Right atrium auricular region (tissue), 2 donors: Measurements from ENCODE around the gene EYA4. TPM values are rescaled to one million over a fixed set of nuclear protein-coding genes. Genes with fewer than 3 reads are reported as not detected.
"Not testable (repeated sequence)": the region's sequence is repeated elsewhere in the genome, so short reads cannot be mapped to it uniquely, and the experiment has no call there.

ENCODE experiments used
- DNase-seq: peaks from one replicate; pipeline ENCODE4 v3.0.0-alpha.2; 2019; ENCODE audit warnings: low spot score
- H3K27ac ChIP-seq, 2 donors: fragments of 200-600 bp; sonication (generic); 1 replicate in 1 of 2; 2 replicates in 1 of 2; pipeline ENCODE4 v1.5.1; 2016 to 2019
- H3K27me3 ChIP-seq, 2 donors: fragments of 200-600 bp; sonication (generic); one replicate each; pipeline versions ENCODE4 v1.5.1 to v1.6.0; 2017 to 2019
- H3K36me3 ChIP-seq: fragments of 200-600 bp; sonication (generic); one replicate; pipeline ENCODE4 v1.5.1; 2016
- H3K4me1 ChIP-seq, 2 donors: fragments of 200-600 bp; sonication (generic); one replicate each; pipeline versions ENCODE4 v1.5.1 to v1.6.0; 2017 to 2019
- H3K4me3 ChIP-seq, 2 donors: fragments of 200-600 bp; sonication (generic); 1 replicate in 1 of 2; 2 replicates in 1 of 2; pipeline ENCODE4 v1.5.1; 2017 to 2019; ENCODE audit warnings: mild to moderate bottlenecking in 1 of 2, moderate library complexity in 1 of 2
- H3K9me3 ChIP-seq, 2 donors: fragments of 200-600 bp; sonication (generic); one replicate each; pipeline ENCODE4 v1.5.1; 2019
- total RNA-seq, 2 donors: library from RNA; depleted of rRNA; stranded (reverse); fragments of >200 nt; gene quantifications; one replicate each; pipeline ENCODE4 v1.1.0, GENCODE V29; 2016
- TF ChIP-seq, protein P1 (sequence below), 2 donors: fragments of 200-600 bp; sonication (generic); IDR thresholded peaks; one replicate each; pipeline ENCODE4 v1.5.1; 2019; ENCODE audit warnings: antibody characterized with exemption in 2 of 2

The EYA4 gene
- total RNA-seq, 2 donors from 2014 or later: 16.2 to 24.2 TPM

DNA sequence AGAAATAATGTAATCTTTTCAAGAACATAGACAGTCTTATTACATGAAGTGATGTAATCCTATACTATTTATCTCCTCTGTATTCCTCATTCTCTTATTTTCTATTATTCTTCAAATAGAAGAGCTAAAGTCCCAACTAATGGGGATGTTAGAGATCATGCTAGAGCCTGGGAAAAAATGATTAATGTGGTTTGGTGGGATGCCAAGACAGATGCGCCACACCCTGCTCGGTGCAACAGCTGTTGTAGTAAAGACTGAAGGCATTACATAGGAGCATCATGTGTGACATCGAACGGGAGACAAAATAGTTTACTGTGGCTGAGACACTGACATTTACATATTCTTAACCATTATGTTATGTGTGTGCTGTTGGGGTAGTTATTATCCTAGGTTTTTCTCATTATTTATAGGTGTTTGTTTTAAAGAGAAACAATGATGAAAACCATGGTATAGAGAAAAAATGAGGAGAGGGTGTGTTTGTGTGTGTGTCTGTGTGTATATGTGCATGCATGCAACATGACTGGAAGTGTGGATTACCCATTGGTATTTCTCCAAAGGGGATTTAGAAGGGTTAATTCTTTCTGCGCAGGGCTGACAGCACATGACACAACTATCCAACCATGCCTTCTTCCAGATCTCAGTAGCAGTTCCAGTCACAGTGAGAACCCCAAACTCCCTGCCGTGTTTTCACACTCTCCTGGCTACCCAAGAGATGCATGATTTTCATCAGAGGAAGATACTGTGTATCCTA is 155.3 kb downstream of the EYA4 start:
- TF ChIP-seq, protein P1, sequence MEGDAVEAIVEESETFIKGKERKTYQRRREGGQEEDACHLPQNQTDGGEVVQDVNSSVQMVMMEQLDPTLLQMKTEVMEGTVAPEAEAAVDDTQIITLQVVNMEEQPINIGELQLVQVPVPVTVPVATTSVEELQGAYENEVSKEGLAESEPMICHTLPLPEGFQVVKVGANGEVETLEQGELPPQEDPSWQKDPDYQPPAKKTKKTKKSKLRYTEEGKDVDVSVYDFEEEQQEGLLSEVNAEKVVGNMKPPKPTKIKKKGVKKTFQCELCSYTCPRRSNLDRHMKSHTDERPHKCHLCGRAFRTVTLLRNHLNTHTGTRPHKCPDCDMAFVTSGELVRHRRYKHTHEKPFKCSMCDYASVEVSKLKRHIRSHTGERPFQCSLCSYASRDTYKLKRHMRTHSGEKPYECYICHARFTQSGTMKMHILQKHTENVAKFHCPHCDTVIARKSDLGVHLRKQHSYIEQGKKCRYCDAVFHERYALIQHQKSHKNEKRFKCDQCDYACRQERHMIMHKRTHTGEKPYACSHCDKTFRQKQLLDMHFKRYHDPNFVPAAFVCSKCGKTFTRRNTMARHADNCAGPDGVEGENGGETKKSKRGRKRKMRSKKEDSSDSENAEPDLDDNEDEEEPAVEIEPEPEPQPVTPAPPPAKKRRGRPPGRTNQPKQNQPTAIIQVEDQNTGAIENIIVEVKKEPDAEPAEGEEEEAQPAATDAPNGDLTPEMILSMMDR (IDR thresholded peaks at IDR 0.05): no peak
- Histone ChIP-seq H3K4me1 (no peaks in the 10 kb centered on the region), H3K27ac (no peak overlapping the region), H3K27me3 (no peaks in the 10 kb centered on the region), H3K4me3 (no peak overlapping the region), H3K9me3 (no peaks in the 10 kb centered on the region), H3K36me3 (no peaks in the 10 kb centered on the region)
- no peak for DNase-seq

DNA sequence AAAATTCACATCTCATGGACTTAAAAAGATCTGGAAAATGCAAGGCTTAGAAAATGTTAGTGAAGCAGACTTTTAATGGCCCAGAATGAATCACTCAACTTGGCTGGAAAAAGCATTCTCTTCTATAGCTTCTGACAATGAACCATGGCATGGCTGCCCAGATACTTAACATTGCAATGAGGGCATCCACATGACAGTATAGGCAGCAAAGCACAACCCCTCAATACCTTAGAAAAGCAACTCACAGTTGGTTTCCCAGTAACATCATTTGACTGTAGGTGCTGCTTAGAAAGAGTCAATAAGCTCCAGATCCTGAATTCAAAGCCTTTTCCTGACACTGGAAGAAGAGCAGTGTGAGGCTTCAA is 155.8 kb downstream of the EYA4 start:
- H3K4me3 ChIP-seq: no peak overlapping the region
- TF ChIP-seq, protein P1 (IDR thresholded peaks at IDR 0.05): no peak
- H3K36me3 ChIP-seq: no peaks in the 10 kb centered on the region
- no peak overlapping the region for H3K27ac ChIP-seq
- no peak for DNase-seq
- H3K9me3 ChIP-seq: no peaks in the 10 kb centered on the region
- no peaks in the 10 kb centered on the region for H3K27me3 ChIP-seq
- H3K4me1 ChIP-seq: no peaks in the 10 kb centered on the region

DNA sequence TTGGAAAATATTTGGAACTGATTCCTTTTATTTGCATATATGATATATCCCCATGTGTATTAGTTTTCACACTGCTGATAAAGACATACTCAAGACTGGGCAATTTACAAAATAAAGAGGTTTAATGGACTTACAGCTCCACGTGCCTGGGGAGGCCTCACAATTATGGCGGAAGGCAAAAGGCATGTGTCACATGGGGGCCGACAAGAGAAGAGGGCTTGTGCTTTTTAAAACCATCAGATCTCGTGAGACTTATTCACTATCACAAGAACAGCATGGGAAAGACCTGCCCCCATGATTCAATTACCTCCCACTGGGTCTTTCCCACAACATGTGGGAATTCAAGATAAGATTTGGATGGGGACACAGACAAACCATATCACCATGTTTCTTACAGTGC is 156.4 kb downstream of the EYA4 start:
- not testable (repeated sequence) for DNase-seq, H3K9me3 ChIP-seq, H3K36me3 ChIP-seq, H3K27me3 ChIP-seq, H3K4me3 ChIP-seq, H3K27ac ChIP-seq, H3K4me1 ChIP-seq

GRCh38 chr6:133399426-133399825 is 158.3 kb downstream of the EYA4 start:
- DNase-seq: no peak
- Histone ChIP-seq H3K36me3 (no peaks in the 10 kb centered on the region), H3K4me1 (peaks cover 0 to 5% of the 10 kb centered on the region in 2 donors), H3K9me3 (no peaks in the 10 kb centered on the region), H3K27me3 (no peaks in the 10 kb centered on the region), H3K27ac (no peak overlapping the region), H3K4me3 (no peak overlapping the region)
- TF ChIP-seq, protein P1 (IDR thresholded peaks at IDR 0.05): no peak

DNA sequence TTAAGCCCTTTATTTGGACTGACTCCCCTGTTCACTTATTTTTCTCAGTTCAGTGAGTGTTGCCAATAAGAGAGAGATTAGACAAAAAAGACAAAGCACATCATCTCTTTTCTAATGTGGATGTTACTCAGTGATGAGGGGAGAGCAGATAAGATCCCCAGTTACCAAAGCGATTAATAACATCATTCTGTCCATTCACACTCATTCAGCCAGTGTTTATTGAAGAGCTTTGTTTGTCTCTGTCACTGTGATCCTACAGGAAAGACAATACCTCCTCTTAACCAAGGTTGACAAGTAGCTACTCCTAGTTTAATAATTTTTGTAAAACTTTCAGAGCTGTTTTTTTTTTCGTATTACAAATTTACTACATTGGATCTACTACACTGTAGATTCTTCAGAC is 163.0 kb downstream of the EYA4 start:
- Histone ChIP-seq H3K4me1 (peaks cover 0 to 5% of the 10 kb centered on the region in 2 donors), H3K27ac (no peak overlapping the region), H3K9me3 (no peaks in the 10 kb centered on the region), H3K36me3 (no peaks in the 10 kb centered on the region), H3K4me3 (no peak overlapping the region), H3K27me3 (no peaks in the 10 kb centered on the region)
- no peak for DNase-seq
- TF ChIP-seq, protein P1 (IDR thresholded peaks at IDR 0.05): no peak

DNA sequence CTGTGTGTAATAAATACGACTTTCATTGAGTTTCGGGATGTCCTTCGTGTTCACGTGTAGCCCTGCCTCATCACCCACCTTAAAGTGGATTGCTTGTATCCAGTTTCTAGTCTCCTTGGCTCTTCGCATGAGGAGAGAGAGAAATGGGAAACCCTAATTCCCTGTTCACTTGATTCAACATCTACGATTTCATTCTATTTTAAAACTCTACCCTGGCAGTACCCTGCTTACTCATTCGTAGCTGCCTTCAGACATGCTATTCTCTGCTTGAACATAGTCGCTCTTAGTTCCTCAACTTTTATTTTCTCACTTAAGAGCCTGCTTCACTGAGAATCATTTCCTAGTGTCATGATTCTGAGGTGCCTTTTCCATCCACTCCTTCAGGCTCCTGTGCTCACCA is 163.6 kb downstream of the EYA4 start:
- DNase-seq: no peak
- Histone ChIP-seq H3K4me1 (peaks cover 0 to 5% of the 10 kb centered on the region in 2 donors), H3K36me3 (no peaks in the 10 kb centered on the region), H3K27ac (no peak overlapping the region), H3K4me3 (no peak overlapping the region), H3K27me3 (no peaks in the 10 kb centered on the region), H3K9me3 (no peaks in the 10 kb centered on the region)
- TF ChIP-seq, protein P1 (IDR thresholded peaks at IDR 0.05): no peak
